Kasumi-1 (cell line): ENCODE measurements around the gene NHSL1.

Experiments
- DNase-seq, 2 experiments: peaks; one replicate each; lab custom pipeline; 2025; lab: John Stamatoyannopoulos, UW

NHSL1 gene

DNA sequence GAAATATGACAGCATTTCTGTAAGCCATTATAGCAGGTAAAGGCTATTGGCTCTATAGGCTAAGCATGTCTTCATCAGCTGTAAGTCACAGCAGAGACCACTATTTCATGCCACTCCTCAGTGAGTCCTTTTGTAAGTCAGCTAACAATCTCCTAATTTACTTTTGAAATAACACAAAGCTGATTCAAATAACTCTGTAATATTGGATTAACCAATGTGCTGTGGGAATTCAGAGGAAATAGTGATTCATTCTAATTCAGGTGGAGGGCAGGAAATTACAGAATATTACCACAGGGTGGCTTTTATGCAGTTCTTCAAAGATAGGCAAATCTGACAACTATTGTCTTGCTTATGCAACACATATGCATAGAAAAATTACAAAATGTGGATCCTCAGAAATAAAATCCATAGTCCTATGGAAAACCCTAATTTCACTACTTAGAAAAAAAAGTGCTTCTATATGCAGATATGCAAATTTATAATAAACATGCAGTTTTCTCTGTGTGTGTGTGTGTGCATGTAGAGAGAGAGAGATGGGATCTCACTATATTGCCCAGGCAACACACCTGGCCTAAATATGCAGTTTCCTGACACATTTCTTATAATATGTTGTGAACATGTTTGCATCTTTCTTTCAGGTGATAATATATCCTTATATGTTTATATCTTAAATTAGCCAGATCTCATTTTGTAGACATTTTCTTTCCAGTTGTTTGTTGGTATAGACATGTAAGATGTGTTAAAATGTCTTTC, 126.4 kb downstream of the NHSL1 start:
- DNase-seq: peak in 1 of 2 experiments; percentile 5
